Astrocyte (in vitro differentiated cells and primary cell): ENCODE measurements around the gene NTM.

Experiments
- CTCF ChIP-seq: IDR thresholded peaks from 2 replicates; pipeline ENCODE4 v1.5.1; 2011; ENCODE audit warnings: low read depth, mild to moderate bottlenecking, inconsistent platforms, low read length, moderate library complexity; ENCODE audit not compliant: insufficient read depth
- EZH2 ChIP-seq: IDR thresholded peaks from 2 replicates; pipeline ENCODE4 v1.6.1; 2012; ENCODE audit warnings: mild to moderate bottlenecking, low read length, inconsistent platforms; ENCODE audit not compliant: insufficient read depth

- no peak for TF ChIP-seq EZH2
- TF ChIP-seq CTCF: no peak
These were observed 703.4 kb downstream of the NTM start for GRCh38 chr11:132073787-132074186.
